ENCODE data around the gene XKR3. TPM values are rescaled to one million over a fixed set of nuclear protein-coding genes. Genes with fewer than 3 reads are reported as not detected.
"Not testable (repeated sequence)": the region's sequence is repeated elsewhere in the genome, so short reads cannot be mapped to it uniquely, and the experiment has no call there.

The XKR3 gene
- total RNA-seq, 4 donors from 2014 or later = not detected

- TF ChIP-seq CTCF (IDR thresholded peaks at IDR 0.05) = no peak
- no peak for ATAC-seq (ENCODE audit: low FRiP score)
- DNase-seq (ENCODE audit: low spot score) = no peak
These were observed 47.8 kb downstream of the XKR3 start for GRCh38 chr22:16777284-16777924.

GRCh38 chr22:16776080-16776479, 49.1 kb downstream of the XKR3 start:
- no peak for TF ChIP-seq CTCF (IDR thresholded peaks at IDR 0.05)
- DNase-seq (ENCODE audit: low spot score) = no peak

GRCh38 chr22:16774911-16775500, 50.2 kb downstream of the XKR3 start:
- no peak for TF ChIP-seq CTCF (IDR thresholded peaks at IDR 0.05)
- ATAC-seq (ENCODE audit: low FRiP score) = no peak

More at GRCh38 chr22:16776080-16776479, 49.1 kb downstream of the XKR3 start:
- ATAC-seq (ENCODE audit: low FRiP score) = no peak

GRCh38 chr22:16771569-16771968, 53.6 kb downstream of the XKR3 start:
- ATAC-seq (ENCODE audit: low FRiP score); DNase-seq (ENCODE audit: low spot score): not testable (repeated sequence)

More at GRCh38 chr22:16774911-16775500, 50.2 kb downstream of the XKR3 start:
- no peak for DNase-seq (ENCODE audit: low spot score)

GRCh38 chr22:16767927-16768326, 57.3 kb downstream of the XKR3 start:
- not testable (repeated sequence) for ATAC-seq (ENCODE audit: low FRiP score)

GRCh38 chr22:16762224-16762623, 63.0 kb downstream of the XKR3 start:
- not testable (repeated sequence) for ATAC-seq (ENCODE audit: low FRiP score); DNase-seq (ENCODE audit: low spot score)

More at GRCh38 chr22:16767927-16768326, 57.3 kb downstream of the XKR3 start:
- DNase-seq (ENCODE audit: low spot score) = not testable (repeated sequence)

GRCh38 chr22:16760416-16760815, 64.8 kb downstream of the XKR3 start:
- not testable (repeated sequence) for ATAC-seq (ENCODE audit: low FRiP score); DNase-seq (ENCODE audit: low spot score)

GRCh38 chr22:16749282-16749681, 75.9 kb downstream of the XKR3 start:
- not testable (repeated sequence) for DNase-seq (ENCODE audit: low spot score); ATAC-seq (ENCODE audit: low FRiP score)

DNA sequence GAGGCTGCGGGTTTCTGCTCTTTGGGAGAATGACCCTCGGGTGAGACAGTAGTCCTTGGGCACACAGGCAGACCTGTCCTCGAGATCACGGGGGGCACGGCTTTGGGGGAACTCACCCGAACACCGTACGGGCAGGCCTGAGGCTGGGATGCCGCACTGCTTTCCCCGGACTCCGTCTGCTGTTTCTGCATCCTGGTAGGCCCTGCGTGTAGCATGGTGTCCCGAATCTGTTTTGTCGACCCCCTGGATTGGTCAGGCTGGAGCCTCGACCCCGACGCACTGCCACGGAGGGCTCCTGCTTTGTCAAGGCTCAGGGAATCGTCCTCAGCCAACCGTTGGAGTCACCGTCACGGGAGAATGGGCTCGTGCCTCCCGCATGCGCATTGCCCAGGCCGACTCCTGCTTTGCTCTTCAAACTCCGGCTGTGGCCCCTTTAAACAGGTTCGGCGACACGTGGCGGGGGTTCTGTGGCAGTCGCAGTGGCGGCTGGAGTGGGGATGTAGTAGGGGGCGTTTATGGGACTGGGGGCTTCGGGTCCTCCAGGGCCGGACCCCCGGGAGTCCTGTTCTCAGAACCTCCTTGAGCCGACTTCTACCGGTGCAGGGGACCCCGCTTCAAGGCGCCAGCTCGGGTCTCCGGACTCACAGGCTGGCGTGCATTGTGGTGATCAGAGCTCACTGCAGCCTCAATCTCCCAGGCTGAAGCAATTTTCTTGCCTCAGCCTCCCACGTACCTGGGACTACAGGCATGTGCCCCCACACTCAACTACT, 76.9 kb downstream of the XKR3 start:
- not testable (repeated sequence) for ATAC-seq (ENCODE audit: low FRiP score)

DNA sequence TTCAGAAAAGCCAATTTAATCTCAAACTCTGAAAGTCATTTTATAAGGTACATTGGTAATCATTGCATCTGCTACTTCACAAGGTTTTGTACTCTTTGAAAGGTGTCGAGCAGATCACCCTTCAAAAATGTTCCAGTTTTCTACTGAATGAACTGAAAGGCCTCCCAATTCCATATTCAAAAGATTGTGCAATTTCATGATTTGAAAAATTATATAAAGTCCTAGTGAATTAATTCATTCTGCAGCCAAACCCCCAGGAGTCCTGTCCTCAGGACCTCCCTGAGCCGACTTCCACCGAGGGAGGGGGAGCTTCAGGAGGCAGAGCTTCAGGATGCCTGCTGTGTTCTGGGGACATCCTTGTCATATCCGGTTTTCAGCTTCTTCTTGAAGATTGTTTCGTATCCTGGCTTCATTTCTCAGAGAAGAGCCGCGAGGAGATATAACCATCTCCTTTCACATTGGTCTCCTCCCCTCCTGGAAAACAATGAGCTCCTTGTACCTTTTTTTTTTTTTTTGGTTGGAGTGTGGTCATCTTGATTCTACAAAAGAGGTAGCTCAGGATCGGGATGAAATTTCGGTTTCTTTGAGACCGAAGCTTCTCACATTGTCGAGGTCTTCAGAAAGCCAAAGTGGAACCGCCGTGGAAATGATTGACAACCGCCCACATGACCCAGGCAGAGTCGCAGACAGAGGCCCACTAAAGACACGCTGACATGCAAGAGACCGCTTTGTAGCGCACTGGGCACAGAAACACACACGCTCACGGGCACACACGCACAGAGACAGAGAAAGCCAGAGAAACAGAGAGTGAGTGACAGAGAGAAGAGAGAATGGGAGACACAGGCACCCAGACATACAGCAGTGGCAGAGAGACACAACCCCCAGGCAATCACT, 77.7 kb downstream of the XKR3 start:
- not testable (repeated sequence) for ATAC-seq (ENCODE audit: low FRiP score); DNase-seq (ENCODE audit: low spot score)

More for the DNA sequence above, 76.9 kb downstream of the XKR3 start:
- DNase-seq (ENCODE audit: low spot score) = not testable (repeated sequence)

- not testable (repeated sequence) for ATAC-seq (ENCODE audit: low FRiP score); DNase-seq (ENCODE audit: low spot score)
These were observed 90.9 kb downstream of the XKR3 start for GRCh38 chr22:16734271-16734670.
